CD4-positive, alpha-beta T cell treated with Interferon alpha-2 for 1 hour (primary cell): ENCODE measurements around the gene CLIC5.

ENCODE experiments used
- DNase-seq, 2 donors: peaks; one replicate each; pipeline ENCODE4 v3.0.0-alpha.2; 2020 to 2022

The CLIC5 gene

DNA sequence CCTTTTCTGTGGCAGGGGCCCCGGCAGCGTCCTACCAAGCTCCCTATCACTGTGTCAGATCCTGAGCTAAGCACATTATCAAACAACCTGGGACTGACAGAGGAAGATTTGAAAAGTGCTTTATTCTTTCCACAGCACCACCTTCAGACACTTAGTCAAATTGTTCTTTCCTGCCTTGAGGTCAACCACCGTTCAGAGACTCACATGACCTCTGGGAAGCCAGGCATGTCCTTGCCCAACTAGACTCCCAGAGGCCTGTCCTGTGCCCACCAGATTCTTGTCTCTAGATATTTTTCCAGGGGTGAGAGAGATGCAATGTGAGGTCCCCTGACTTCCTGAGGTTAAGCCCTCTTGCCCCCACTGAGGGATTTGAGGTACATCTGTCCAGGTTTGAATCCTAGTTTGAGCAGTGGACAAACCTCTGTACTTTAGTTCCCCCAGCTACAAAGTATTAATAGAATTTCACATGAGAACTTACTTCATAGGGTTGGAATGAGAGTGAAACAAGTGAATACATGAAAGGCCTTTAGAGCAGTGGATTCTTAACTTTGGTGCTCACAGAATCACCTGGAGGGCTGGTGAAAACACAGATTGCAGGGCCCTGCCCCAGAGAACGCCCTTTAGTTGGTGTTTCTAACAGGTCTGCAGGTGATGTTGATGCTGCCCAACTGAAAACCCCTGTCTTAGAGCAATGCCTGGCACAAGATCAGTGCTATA is 179.8 kb downstream of the CLIC5 start:
- no peak for DNase-seq

GRCh38 chr6:45832063-45832462 is 183.6 kb downstream of the CLIC5 start:
- no peak for DNase-seq
